A204.1 (cell line): ENCODE data around the gene GLI3.
A peak's percentile ranks its signal among the peaks of the same experiment; 100 is the strongest.

ENCODE experiments used
- FAIRE-seq: peaks from 2 replicates; lab custom pipeline; 2012; peaks lifted over from hg19 to GRCh38; lab: Jason Lieb, UNC

The GLI3 gene

DNA sequence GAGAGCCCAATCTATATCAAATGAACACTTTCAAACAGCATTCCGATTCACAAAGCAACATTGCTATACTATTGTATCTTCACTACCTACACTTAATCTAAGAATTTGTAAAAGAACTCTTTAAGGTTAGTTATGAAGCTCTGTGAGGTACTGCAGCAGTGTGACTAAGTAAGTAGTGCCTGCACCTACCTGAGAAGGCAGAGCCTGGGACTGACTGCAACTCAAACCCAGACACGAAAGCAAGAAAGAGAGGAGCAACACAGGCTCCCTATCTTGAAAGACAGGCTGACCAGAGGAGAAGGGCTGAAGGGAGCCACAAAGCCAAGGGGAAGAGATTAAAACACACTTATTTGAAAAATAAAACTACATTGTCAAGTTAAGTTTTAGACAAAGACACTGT lies 160.1 kb downstream of the GLI3 start:
- no peak for FAIRE-seq

GRCh38 chr7:42075418-42075817 lies 161.6 kb downstream of the GLI3 start:
- no peak for FAIRE-seq

- no peak for FAIRE-seq
Observed at GRCh38 chr7:42074076-42074475, 162.9 kb downstream of the GLI3 start.

DNA sequence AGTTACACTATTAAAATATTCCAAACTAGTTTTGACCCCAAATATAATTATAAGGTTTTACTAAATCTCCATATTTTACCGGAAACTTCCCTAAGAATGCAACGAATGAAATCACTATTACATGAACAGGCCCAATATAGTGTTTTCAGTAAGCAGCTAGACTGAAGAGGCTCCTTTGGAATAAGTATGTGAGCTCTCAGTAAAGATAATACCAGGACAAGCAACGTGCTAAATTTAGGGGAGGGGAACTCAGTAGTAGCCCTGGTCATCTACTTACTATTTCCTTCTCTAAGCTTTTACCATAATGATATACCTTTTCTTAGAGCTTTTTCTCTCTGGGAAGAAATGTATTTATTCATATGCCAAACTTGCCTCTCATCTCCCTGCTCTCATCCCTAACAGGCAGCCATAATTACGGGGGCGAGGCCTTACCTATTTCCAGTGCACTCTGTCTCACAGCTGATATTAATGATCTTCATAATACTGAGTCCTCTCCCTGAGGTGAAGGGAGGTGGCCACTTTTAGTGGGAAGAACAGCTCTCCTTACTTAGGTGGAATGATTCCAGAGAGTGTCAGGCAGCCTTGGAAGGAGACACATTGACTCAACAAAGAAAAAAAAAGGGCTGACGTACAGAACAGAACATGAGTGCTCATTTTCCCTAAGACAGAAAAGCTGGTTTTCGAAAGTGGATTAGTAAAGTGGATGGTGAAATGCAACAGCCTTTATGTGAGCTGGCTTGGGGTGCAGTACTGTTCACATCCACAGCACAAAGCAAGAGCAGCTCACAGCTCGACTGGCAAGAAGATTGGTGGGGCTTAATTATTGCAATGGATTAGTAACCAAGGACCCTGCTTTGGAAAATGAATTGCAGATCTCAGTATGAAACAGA lies 165.4 kb downstream of the GLI3 start:
- FAIRE-seq, result no peak

- FAIRE-seq, result no peak
Observed at GRCh38 chr7:42070068-42070467, 166.9 kb downstream of the GLI3 start.

- no peak for FAIRE-seq
Observed at GRCh38 chr7:42069590-42069989, 167.4 kb downstream of the GLI3 start.

- FAIRE-seq, result no peak
Observed at GRCh38 chr7:42068554-42069280, 168.3 kb downstream of the GLI3 start.

DNA sequence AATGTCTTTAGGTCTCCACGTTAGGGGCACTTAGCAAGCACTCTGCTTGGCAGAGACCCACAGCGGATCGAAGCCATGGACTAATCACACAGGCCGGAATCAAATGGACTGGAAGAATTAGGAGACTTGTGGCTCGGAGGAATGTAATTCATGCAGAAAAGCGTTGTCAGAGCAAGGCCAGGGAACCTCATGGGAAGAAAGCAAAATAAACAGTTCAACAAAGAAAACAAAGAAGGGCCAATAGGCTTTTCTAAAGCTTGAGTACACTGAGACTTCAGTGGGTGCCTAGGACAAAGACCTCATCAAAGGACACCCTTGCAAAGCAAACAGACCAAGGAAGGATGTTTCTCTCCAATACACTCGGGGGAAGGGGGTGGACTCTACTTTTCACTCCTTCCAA lies 171.1 kb downstream of the GLI3 start:
- FAIRE-seq, result no peak

DNA sequence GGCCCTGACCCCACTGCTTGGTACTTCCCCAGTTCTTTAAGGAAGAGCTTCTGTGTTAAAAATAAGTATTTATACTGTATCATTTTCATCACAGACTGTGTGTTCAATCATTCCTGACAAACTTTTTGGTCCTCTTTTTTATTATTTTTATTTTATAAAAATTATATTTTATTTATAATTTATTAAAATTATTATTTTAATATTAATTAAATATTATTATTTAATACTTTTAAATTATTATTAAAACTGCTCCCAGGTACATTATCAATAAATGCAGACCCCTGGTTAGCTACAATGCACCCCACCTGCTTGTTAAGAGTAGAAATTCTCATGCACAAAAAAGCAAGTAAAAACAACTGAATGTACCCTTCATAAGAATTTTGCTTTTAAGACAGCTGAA lies 172.0 kb downstream of the GLI3 start:
- FAIRE-seq, result peak; percentile 65

DNA sequence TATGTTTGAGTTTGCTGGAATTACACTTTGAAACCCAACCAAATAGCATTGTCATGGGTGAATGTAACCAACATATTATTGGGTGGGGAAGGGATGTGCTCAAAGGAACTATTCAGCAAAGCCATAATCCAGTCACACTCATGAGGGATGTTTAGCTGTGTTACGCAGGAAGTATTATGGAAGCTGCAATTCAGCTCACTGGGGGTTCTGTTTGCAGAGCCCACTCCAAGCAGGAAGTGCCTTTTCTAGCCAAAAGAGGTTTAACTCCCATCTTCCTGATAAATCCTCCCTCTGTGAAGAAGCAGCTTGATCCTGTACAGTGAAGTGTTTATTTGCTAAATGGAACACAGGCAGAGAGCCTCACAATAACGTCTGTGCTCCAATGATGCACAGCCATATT lies 172.5 kb downstream of the GLI3 start:
- no peak for FAIRE-seq

DNA sequence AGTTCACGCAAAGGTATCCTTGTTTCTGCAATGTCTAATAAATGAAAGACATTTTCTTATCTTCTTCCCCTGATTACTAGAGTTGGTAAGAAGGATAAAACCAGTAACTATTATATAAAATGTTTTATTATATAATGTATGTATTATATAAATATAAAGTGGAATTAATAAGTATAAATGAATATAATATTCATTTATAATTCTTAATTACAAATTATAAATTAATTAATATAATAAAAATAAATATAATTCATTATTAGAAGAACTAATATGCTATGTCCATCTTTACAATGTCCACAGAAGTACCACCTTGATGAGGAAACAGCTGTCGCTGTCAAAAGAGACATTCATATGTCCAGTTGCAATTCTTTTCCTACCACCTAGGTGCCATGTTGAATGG lies 177.7 kb downstream of the GLI3 start:
- FAIRE-seq, result peak; percentile 89

GRCh38 chr7:42057331-42057730 lies 179.7 kb downstream of the GLI3 start:
- FAIRE-seq, result no peak

GRCh38 chr7:42055171-42055570 lies 181.8 kb downstream of the GLI3 start:
- no peak for FAIRE-seq

DNA sequence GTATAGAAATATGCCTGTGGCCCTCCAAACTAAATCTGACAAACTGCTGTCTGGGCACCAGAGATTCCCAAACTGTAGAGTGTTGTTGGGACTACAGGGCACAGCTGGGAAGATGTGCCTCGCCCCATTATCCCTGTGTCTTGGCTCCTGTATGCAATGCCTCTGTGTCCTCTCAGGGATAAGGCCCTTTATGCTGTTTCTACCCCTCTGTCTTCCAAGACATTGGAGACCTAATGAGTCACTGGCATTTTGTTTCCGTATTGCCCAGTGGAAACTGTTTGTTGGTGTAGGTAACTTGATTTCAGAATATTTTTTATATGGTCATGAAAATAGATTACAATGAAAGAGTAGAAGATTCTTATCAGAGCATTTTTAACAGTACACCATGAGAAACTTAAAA lies 183.2 kb downstream of the GLI3 start:
- FAIRE-seq, result no peak

DNA sequence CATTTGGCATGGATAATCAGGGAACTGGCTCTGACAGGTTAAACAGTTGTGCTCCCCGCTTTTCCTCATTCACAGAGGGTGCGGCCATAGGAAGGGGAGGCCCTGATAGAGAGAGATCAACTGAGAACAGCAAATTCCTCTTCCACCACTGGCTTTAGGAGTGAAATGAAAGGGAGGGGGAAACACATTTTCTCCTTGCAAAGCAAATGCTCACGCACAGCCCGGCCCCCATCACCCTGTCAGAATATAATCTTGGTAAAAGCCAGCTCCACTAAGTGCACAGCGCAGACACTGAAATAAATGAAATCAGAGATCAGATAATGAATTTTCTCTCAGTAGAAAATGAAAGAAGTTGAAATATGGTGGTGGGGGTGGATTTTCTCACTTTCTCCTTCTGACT lies 187.2 kb downstream of the GLI3 start:
- no peak for FAIRE-seq

DNA sequence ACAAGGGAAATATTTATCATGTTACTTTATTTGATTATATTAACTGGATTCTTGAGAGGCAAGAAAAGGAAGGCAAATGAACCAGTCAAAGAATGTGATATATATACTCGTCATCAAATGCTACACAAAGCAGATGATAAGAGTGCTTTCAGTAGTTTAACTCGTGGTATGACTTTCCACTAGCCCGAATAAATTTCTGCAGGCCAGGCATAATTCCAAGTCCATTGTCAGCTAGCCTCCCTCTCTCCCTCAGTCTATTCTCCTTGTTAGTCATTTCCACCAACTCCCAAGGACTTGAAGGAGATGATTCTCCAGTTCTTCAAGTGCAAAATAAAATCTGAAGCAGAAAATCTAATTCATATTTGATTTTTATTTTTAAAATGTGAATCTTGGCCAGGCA lies 190.5 kb downstream of the GLI3 start:
- FAIRE-seq, result no peak

- FAIRE-seq, result no peak
Observed at GRCh38 chr7:42045961-42046360, 191.0 kb downstream of the GLI3 start.

DNA sequence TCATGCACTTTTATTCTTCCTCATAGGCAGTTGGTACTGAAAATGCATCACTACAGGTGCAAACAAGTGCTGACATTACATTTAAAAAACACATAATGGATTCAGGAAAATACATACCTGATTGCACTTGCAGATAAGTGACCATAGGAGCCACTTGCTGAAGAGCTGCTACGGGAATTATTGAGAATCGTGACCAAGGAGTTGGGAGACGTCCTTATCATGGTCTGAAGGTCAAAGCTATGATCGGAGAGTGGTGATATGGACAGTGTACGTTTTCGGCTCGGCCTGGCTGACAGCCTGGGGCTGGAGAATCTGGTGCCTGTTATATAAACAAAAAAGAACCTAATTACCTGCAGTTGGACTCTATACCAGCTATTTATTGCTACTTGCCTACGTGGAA lies 197.1 kb downstream of the GLI3 start:
- no peak for FAIRE-seq

DNA sequence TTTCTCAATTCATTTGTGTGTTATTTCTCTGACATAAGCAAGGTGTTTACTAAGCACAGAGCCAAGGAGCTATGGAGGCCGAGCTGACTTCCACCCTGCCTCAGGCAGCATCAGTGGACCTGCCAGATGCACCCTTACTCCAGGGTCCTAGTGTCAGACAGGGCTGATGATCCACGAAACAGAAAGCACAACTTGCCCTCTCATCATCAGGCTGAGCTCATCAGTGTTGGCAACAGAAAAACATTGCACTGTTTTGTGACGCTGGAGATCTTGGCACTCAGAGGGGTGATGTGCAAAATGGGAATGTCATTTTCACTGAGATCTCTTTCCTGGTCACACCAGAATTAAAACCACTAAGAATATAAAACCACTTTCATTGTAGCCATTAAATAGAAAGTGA lies 201.8 kb downstream of the GLI3 start:
- no peak for FAIRE-seq

GRCh38 chr7:42033480-42033879 lies 203.5 kb downstream of the GLI3 start:
- no peak for FAIRE-seq

GRCh38 chr7:42029405-42029804 lies 207.6 kb downstream of the GLI3 start:
- FAIRE-seq, result no peak

DNA sequence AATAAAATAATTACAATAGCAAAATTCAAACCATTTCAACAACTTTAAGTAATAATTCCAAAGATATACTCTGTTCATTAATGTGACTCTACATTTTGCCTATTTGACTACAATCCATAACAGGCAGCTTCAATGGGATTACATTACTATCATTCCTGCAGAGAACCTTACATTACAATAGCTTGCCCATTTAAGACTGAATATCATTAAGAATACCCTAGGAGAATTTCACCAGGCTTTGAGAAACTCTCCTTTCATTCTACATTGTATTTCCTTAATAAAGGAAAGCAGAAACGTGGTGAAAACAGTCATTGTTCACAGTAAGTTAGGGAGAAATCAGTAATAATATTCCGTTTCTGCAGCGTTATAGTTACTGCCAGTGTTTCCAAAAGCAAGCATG lies 209.5 kb downstream of the GLI3 start:
- no peak for FAIRE-seq

GRCh38 chr7:42026622-42027197 lies 210.3 kb downstream of the GLI3 start:
- no peak for FAIRE-seq
